ENCODE measurements around the gene FZD1. TPM values are rescaled to one million over a fixed set of nuclear protein-coding genes. Genes with fewer than 3 reads are reported as not detected.

Gene FZD1
- total RNA-seq (10.8 and 12.6 TPM in 2 replicates), polyA plus RNA-seq (7.6 and 15.7 TPM in 2 replicates), polyA minus RNA-seq (ENCODE audit: low replicate concordance) (8.2 and 15.6 TPM in 2 replicates)
- polyA plus RNA-seq (2012), result 8.3 and 17.6 TPM in 2 replicates

DNA sequence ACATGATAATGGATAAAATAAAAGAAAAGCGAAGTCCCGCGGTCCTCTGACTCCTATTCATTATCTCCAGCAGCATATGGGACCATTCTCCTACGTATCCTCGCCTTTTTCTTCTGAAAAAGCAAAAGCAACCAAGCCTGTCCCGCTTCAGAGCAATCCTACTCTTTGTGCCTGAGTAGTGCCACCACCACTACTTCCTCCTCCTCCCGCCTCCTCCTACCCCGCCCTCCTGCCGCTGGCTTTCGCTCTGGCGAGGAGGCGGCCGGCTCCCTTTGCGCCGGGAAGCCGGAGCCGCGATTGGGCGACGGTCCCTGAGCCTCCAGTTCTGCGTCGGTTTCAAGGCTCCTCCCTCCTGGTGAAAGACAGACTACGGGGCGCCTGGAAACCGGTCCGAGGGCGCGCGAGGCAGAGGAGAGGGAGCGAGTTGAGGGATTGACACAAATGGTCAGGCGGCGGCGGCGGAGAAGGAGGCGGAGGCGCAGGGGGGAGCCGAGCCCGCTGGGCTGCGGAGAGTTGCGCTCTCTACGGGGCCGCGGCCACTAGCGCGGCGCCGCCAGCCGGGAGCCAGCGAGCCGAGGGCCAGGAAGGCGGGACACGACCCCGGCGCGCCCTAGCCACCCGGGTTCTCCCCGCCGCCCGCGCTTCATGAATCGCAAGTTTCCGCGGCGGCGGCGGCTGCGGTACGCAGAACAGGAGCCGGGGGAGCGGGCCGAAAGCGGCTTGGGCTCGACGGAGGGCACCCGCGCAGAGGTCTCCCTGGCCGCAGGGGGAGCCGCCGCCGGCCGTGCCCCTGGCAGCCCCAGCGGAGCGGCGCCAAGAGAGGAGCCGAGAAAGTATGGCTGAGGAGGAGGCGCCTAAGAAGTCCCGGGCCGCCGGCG lies at the start of gene FZD1:
Gene FZD1, plus strand, starts transcription at position 388 of the 878 bp plus-strand sequence. Its CDS starts 448 bp downstream, at position 836.
- DNase-seq (ENCODE audit: low read depth in 2 of 2), result peak; percentile 99
- H3K79me2 ChIP-seq (ENCODE audit: control insufficient read depth, insufficient read depth, low read length), result peaks cover 34% of the 10 kb centered on the region
- H3K27ac ChIP-seq (ENCODE audit: insufficient read depth, low read length), result peak within 1 kb of the TSS; percentile 86
- no peaks in the 10 kb centered on the region for H3K9me3 ChIP-seq (ENCODE audit: control insufficient read depth, insufficient read depth, low read depth, low read length)
- TF ChIP-seq EZH2 (IDR thresholded peaks at IDR 0.05; ENCODE audit: low read length, missing control alignments) (no peak), CTCF (conservative IDR thresholded peaks at IDR 0.05 in 1 of 2, IDR thresholded peaks at IDR 0.05 in 1 of 2; ENCODE audit: low read depth in 1 of 2, low read length in 2 of 2) (peak in 1 of 2 donors; percentile 6)
- H3K9ac ChIP-seq (ENCODE audit: insufficient read depth, low read length), result peak within 1 kb of the TSS; percentile 77
- peak within 1 kb of the TSS; percentile 97 for H3K4me2 ChIP-seq (ENCODE audit: extremely low read depth, insufficient read depth, low read length)
- no peaks in the 10 kb centered on the region for H4K20me1 ChIP-seq (ENCODE audit: control insufficient read depth, extremely low read depth, insufficient read depth, low read length)
- H2AFZ ChIP-seq (ENCODE audit: low read length), result peak within 1 kb of the TSS; percentile 87
- peaks cover 2% of the 10 kb centered on the region for H3K36me3 ChIP-seq (ENCODE audit: control insufficient read depth, insufficient read depth, low read length)
- no peaks in the 10 kb centered on the region for H3K27me3 ChIP-seq (ENCODE audit: control insufficient read depth, insufficient read depth, low read length)
- peak within 1 kb of the TSS; percentile 37 to 90 (median 76) for H3K4me3 ChIP-seq (replicated peaks in 1 of 4; ENCODE audit: control extremely low read depth in 1 of 4, insufficient read depth in 1 of 4, low read depth in 3 of 4, low read length in 4 of 4)
- peaks cover 8% of the 10 kb centered on the region for H3K4me1 ChIP-seq (ENCODE audit: control insufficient read depth, extremely low read depth, insufficient read depth, low read length)

DNA sequence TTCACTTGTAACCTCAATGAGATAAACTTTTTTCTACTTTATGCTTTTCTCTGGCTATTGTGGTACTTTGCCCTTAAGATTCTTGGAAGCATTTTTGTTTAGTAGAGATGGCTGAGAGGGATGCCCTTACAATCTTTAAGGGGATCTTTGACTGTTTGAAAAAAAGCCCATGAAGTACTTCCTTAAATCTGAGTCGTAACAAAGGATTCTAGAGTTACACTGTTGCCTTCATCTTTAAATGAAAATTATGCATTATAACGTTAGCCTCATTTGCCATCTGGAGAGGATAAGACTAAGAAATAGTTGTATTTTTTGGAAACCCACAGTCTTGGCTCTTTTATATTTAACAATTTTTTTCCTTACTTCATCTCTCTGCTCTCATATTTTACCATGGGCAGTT lies 37.8 kb upstream of the FZD1 start:
- H3K4me2 ChIP-seq (ENCODE audit: extremely low read depth, insufficient read depth, low read length), result no peak overlapping the region
- H3K9me3 ChIP-seq (ENCODE audit: control insufficient read depth, insufficient read depth, low read depth, low read length), result no peaks in the 10 kb centered on the region
- H3K4me1 ChIP-seq (ENCODE audit: control insufficient read depth, extremely low read depth, insufficient read depth, low read length), result peaks cover 2% of the 10 kb centered on the region
- DNase-seq (ENCODE audit: low read depth in 2 of 2), result no peak
- no peak overlapping the region for H3K9ac ChIP-seq (ENCODE audit: insufficient read depth, low read length)
- no peaks in the 10 kb centered on the region for H3K79me2 ChIP-seq (ENCODE audit: control insufficient read depth, insufficient read depth, low read length)
- H4K20me1 ChIP-seq (ENCODE audit: control insufficient read depth, extremely low read depth, insufficient read depth, low read length), result no peaks in the 10 kb centered on the region
- H3K27me3 ChIP-seq (ENCODE audit: control insufficient read depth, insufficient read depth, low read length), result no peaks in the 10 kb centered on the region
- H3K36me3 ChIP-seq (ENCODE audit: control insufficient read depth, insufficient read depth, low read length), result no peaks in the 10 kb centered on the region
- H2AFZ ChIP-seq (ENCODE audit: low read length), result no peak overlapping the region
- no peak overlapping the region for H3K4me3 ChIP-seq (replicated peaks in 1 of 4; ENCODE audit: control extremely low read depth in 1 of 4, insufficient read depth in 1 of 4, low read depth in 3 of 4, low read length in 4 of 4)
- TF ChIP-seq CTCF (conservative IDR thresholded peaks at IDR 0.05 in 1 of 2, IDR thresholded peaks at IDR 0.05 in 1 of 2; ENCODE audit: low read depth in 1 of 2, low read length in 2 of 2), result no peak
- TF ChIP-seq EZH2 (IDR thresholded peaks at IDR 0.05; ENCODE audit: low read length, missing control alignments), result no peak
- no peak overlapping the region for H3K27ac ChIP-seq (ENCODE audit: insufficient read depth, low read length)

GRCh38 chr7:91228327-91228726 lies 35.9 kb upstream of the FZD1 start:
- Histone ChIP-seq H3K36me3 (ENCODE audit: control insufficient read depth, insufficient read depth, low read length) (no peaks in the 10 kb centered on the region), H3K27ac (ENCODE audit: insufficient read depth, low read length) (no peak overlapping the region), H3K4me3 (replicated peaks in 1 of 4; ENCODE audit: control extremely low read depth in 1 of 4, insufficient read depth in 1 of 4, low read depth in 3 of 4, low read length in 4 of 4) (peak overlapping the region in 1 of 4 experiments; percentile 11), H3K27me3 (ENCODE audit: control insufficient read depth, insufficient read depth, low read length) (no peaks in the 10 kb centered on the region), H3K79me2 (ENCODE audit: control insufficient read depth, insufficient read depth, low read length) (no peaks in the 10 kb centered on the region), H3K9me3 (ENCODE audit: control insufficient read depth, insufficient read depth, low read depth, low read length) (no peaks in the 10 kb centered on the region), H2AFZ (ENCODE audit: low read length) (no peak overlapping the region), H3K9ac (ENCODE audit: insufficient read depth, low read length) (no peak overlapping the region), H4K20me1 (ENCODE audit: control insufficient read depth, extremely low read depth, insufficient read depth, low read length) (no peaks in the 10 kb centered on the region), H3K4me2 (ENCODE audit: extremely low read depth, insufficient read depth, low read length) (peak overlapping the region; percentile 65), H3K4me1 (ENCODE audit: control insufficient read depth, extremely low read depth, insufficient read depth, low read length) (peaks cover 2% of the 10 kb centered on the region)
- TF ChIP-seq CTCF (conservative IDR thresholded peaks at IDR 0.05 in 1 of 2, IDR thresholded peaks at IDR 0.05 in 1 of 2; ENCODE audit: low read depth in 1 of 2, low read length in 2 of 2), result no peak
- no peak for TF ChIP-seq EZH2 (IDR thresholded peaks at IDR 0.05; ENCODE audit: low read length, missing control alignments)
- DNase-seq (ENCODE audit: low read depth in 2 of 2), result peak; percentile 46 to 57

Data from fibroblast of lung (primary cell).